ENCODE measurements around the gene CORO7.

Gene CORO7

GRCh38 chr16:4455081-4455480 lies 38.7 kb upstream of the CORO7 start:
- Histone ChIP-seq H3K4me1 (no peaks in the 10 kb centered on the region), H3K9me3 (no peaks in the 10 kb centered on the region), H3K36me3 (peaks cover 80% of the 10 kb centered on the region), H3K27me3 (no peaks in the 10 kb centered on the region), H3K4me3 (ENCODE audit: low read depth, low read length) (no peak overlapping the region)
- no peak for TF ChIP-seq CTCF (IDR thresholded peaks at IDR 0.05; ENCODE audit: low read depth, low read length)
- no peak for DNase-seq

GRCh38 chr16:4454623-4455022 lies 38.2 kb upstream of the CORO7 start:
- no peaks in the 10 kb centered on the region for H3K4me1 ChIP-seq
- no peaks in the 10 kb centered on the region for H3K27me3 ChIP-seq
- H3K4me3 ChIP-seq (ENCODE audit: low read depth, low read length): no peak overlapping the region
- TF ChIP-seq CTCF (IDR thresholded peaks at IDR 0.05; ENCODE audit: low read depth, low read length): no peak
- no peak for DNase-seq
- H3K9me3 ChIP-seq: no peaks in the 10 kb centered on the region
- H3K36me3 ChIP-seq: peaks cover 80% of the 10 kb centered on the region

- DNase-seq: no peak
- Histone ChIP-seq H3K27me3 (no peaks in the 10 kb centered on the region), H3K9me3 (no peaks in the 10 kb centered on the region), H3K4me3 (ENCODE audit: low read depth, low read length) (no peak overlapping the region), H3K4me1 (no peaks in the 10 kb centered on the region), H3K36me3 (peaks cover 82% of the 10 kb centered on the region)
- no peak for TF ChIP-seq CTCF (IDR thresholded peaks at IDR 0.05; ENCODE audit: low read depth, low read length)
These were observed 36.3 kb upstream of the CORO7 start for GRCh38 chr16:4452674-4453073.

GRCh38 chr16:4450931-4451519 lies 34.6 kb upstream of the CORO7 start:
- no peak for DNase-seq
- Histone ChIP-seq H3K36me3 (peaks cover 80% of the 10 kb centered on the region), H3K4me3 (ENCODE audit: low read depth, low read length) (no peak overlapping the region), H3K9me3 (no peaks in the 10 kb centered on the region), H3K4me1 (no peaks in the 10 kb centered on the region), H3K27me3 (no peaks in the 10 kb centered on the region)
- TF ChIP-seq CTCF (IDR thresholded peaks at IDR 0.05; ENCODE audit: low read depth, low read length): no peak

DNA sequence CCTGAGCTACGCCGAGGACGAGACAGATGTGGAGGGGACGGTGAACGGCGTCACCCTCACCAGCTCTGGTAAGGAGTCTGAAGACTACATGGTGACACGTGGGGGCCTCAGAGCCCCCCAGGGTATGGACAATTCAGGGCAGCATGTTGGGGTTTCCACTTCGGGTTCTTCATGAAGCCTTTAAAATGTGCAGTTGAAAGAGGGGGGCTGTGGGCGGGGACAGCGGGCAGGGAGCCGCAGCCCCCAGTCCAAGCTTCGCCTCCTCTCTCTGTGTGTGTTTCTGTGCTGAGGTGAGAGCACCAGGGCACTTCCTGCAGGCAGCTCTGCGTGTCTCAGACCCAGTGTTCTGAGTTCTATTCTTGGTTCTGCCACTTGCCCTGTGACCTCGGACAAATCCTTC lies 34.0 kb upstream of the CORO7 start:
- H3K4me1 ChIP-seq: no peaks in the 10 kb centered on the region
- DNase-seq: no peak
- TF ChIP-seq CTCF (IDR thresholded peaks at IDR 0.05; ENCODE audit: low read depth, low read length): no peak
- no peaks in the 10 kb centered on the region for H3K27me3 ChIP-seq
- no peak overlapping the region for H3K4me3 ChIP-seq (ENCODE audit: low read depth, low read length)
- no peaks in the 10 kb centered on the region for H3K9me3 ChIP-seq
- peaks cover 77% of the 10 kb centered on the region for H3K36me3 ChIP-seq

GRCh38 chr16:4443986-4444385 lies 27.6 kb upstream of the CORO7 start:
- no peak for TF ChIP-seq CTCF (IDR thresholded peaks at IDR 0.05; ENCODE audit: low read depth, low read length)
- H3K9me3 ChIP-seq: no peaks in the 10 kb centered on the region
- H3K36me3 ChIP-seq: peaks cover 86% of the 10 kb centered on the region
- no peaks in the 10 kb centered on the region for H3K27me3 ChIP-seq
- H3K4me1 ChIP-seq: no peaks in the 10 kb centered on the region
- H3K4me3 ChIP-seq (ENCODE audit: low read depth, low read length): no peak overlapping the region
- no peak for DNase-seq
